Chondrocyte (in vitro differentiated cells): ENCODE measurements around the gene VPREB3. TPM values are rescaled to one million over a fixed set of nuclear protein-coding genes. Genes with fewer than 3 reads are reported as not detected.

Source experiments
- DNase-seq: peaks from one replicate; pipeline ENCODE4 v3.0.0; 2021; ENCODE audit warnings: mixed read lengths, low spot score
- H3K27ac Mint-ChIP-seq: one replicate; pipeline ENCODE4 v1.8.0; 2021; ENCODE audit warnings: mild to moderate bottlenecking, moderate library complexity, mixed read lengths; ENCODE audit not compliant: unreplicated experiment
- H3K27me3 Mint-ChIP-seq: 2 replicates; pipeline ENCODE4 v1.8.0; 2021; ENCODE audit warnings: low read depth, mixed read lengths
- H3K36me3 Mint-ChIP-seq: 2 replicates; pipeline ENCODE4 v1.8.0; 2021; ENCODE audit warnings: low read depth, mixed read lengths
- H3K4me1 Mint-ChIP-seq: 2 replicates; pipeline ENCODE4 v1.8.0; 2021; ENCODE audit warnings: low read depth, mild to moderate bottlenecking, mixed read lengths
- H3K4me3 Mint-ChIP-seq: one replicate; pipeline ENCODE4 v1.8.0; 2021; ENCODE audit warnings: mild to moderate bottlenecking, moderate library complexity, mixed read lengths; ENCODE audit not compliant: unreplicated experiment
- H3K9me3 Mint-ChIP-seq: 2 replicates; pipeline ENCODE4 v1.8.0; 2021; ENCODE audit warnings: low read depth, mixed read lengths
- total RNA-seq: library from RNA; stranded (reverse); gene quantifications from 3 replicates; pipeline ENCODE4 v1.2.1, GENCODE V29; 2021
- TF ChIP-seq, protein P1 (sequence below): fragments of 200-600 bp; sonication (generic); IDR thresholded peaks from 2 replicates; pipeline ENCODE4 v1.5.0; 2021; ENCODE audit warnings: antibody characterized with exemption, mild to moderate bottlenecking, moderate library complexity

Gene VPREB3
- total RNA-seq, 1 donor from 2014 or later, result not detected

DNA sequence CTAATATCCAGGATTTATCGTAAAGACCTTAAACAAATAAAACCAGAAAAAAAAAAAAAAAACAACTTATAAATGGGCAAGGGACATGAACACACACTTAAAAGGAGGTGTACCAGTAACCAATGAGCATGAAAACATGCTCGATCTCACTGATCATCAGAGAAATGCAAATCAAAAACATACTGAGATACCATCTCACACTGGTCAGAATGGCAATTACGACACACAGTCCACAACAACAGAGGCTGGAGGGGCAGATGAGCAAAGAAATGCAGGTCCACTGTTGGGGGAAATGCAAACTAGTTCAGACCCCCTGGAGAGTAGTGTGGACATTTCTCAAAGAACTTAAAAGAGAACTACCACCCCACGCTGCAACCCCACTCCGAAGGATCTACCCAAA is 50.2 kb downstream of the VPREB3 start:
- no peaks in the 10 kb centered on the region for H3K9me3 Mint-ChIP-seq
- no peaks in the 10 kb centered on the region for H3K27me3 Mint-ChIP-seq
- TF ChIP-seq, protein P1, sequence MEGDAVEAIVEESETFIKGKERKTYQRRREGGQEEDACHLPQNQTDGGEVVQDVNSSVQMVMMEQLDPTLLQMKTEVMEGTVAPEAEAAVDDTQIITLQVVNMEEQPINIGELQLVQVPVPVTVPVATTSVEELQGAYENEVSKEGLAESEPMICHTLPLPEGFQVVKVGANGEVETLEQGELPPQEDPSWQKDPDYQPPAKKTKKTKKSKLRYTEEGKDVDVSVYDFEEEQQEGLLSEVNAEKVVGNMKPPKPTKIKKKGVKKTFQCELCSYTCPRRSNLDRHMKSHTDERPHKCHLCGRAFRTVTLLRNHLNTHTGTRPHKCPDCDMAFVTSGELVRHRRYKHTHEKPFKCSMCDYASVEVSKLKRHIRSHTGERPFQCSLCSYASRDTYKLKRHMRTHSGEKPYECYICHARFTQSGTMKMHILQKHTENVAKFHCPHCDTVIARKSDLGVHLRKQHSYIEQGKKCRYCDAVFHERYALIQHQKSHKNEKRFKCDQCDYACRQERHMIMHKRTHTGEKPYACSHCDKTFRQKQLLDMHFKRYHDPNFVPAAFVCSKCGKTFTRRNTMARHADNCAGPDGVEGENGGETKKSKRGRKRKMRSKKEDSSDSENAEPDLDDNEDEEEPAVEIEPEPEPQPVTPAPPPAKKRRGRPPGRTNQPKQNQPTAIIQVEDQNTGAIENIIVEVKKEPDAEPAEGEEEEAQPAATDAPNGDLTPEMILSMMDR, result no peak
- H3K36me3 Mint-ChIP-seq, result peaks cover 56% of the 10 kb centered on the region
- H3K4me1 Mint-ChIP-seq, result peaks cover 7% of the 10 kb centered on the region
- H3K27ac Mint-ChIP-seq, result no peak overlapping the region
- no peak for DNase-seq
- no peak overlapping the region for H3K4me3 Mint-ChIP-seq

Other genes with a start within 250 kb of the VPREB3 start
- gene IGLL1, start 174.1 kb downstream of the VPREB3 start, total RNA-seq, result not detected in 3 replicates
- gene DRICH1, start 122.1 kb downstream of the VPREB3 start, total RNA-seq, result not detected in 3 replicates
- gene RGL4, start 63.4 kb downstream of the VPREB3 start, total RNA-seq, result not detected in 3 replicates
- gene ZNF70, start 3.3 kb downstream of the VPREB3 start, total RNA-seq, result 11.9 to 12.8 TPM (median 12.1 TPM) in 3 replicates
- gene C22orf15, start 8.6 kb upstream of the VPREB3 start, total RNA-seq, result not detected in 3 replicates
- 42.6 to 78.5 TPM (median 62.2 TPM) in 3 replicates for gene CHCHD10, start 13.5 kb upstream of the VPREB3 start, total RNA-seq
- 68.4 to 172 TPM (median 169 TPM) in 3 replicates for gene MMP11, start 18.4 kb upstream of the VPREB3 start, total RNA-seq
- gene SMARCB1, start 32.5 kb upstream of the VPREB3 start, total RNA-seq, result 102 to 133 TPM (median 114 TPM) in 3 replicates
- gene DERL3, start 84.6 kb upstream of the VPREB3 start, total RNA-seq, result 1.3 to 4.6 TPM (median 2.0 TPM) in 3 replicates
- gene SLC2A11, start 103.5 kb upstream of the VPREB3 start, total RNA-seq, result 14.5 to 14.9 TPM (median 14.8 TPM) in 3 replicates
- gene MIF, start 140.0 kb upstream of the VPREB3 start, total RNA-seq, result 466 to 518 TPM (median 502 TPM) in 3 replicates
- 1.8 to 2.9 TPM in 2 of 3 replicates, not detected in the other for gene GSTT2B, start 206.8 kb upstream of the VPREB3 start, total RNA-seq
- gene DDTL, start 212.5 kb upstream of the VPREB3 start, total RNA-seq, result not detected in 3 replicates
- 93.1 to 102 TPM (median 101 TPM) in 3 replicates for gene DDT, start 220.0 kb upstream of the VPREB3 start, total RNA-seq
- gene GSTT2, start 225.7 kb upstream of the VPREB3 start, total RNA-seq, result not detected in 3 replicates